GM21381 (cell line): Measurements from ENCODE around the gene ERC1.
"Not testable (repeated sequence)": the region's sequence is repeated elsewhere in the genome, so short reads cannot be mapped to it uniquely, and the experiment has no call there.

Experiments used
- ATAC-seq: cut with Tn5 transposase; IDR thresholded peaks from one replicate; pipeline ENCODE4 v1.9.1; 2021; ENCODE audit warnings: mild to moderate bottlenecking, moderate library complexity; ENCODE audit not compliant: unreplicated experiment

Gene ERC1

GRCh38 chr12:1020389-1020788, 29.4 kb downstream of the ERC1 start:
- ATAC-seq: no peak

GRCh38 chr12:1022032-1022970, 31.3 kb downstream of the ERC1 start:
- ATAC-seq: no peak

GRCh38 chr12:1030779-1031178, 39.8 kb downstream of the ERC1 start:
- no peak for ATAC-seq

GRCh38 chr12:1034243-1034642, 43.2 kb downstream of the ERC1 start:
- no peak for ATAC-seq

GRCh38 chr12:1034751-1035457, 43.9 kb downstream of the ERC1 start:
- ATAC-seq: no peak

GRCh38 chr12:1041478-1041877, 50.5 kb downstream of the ERC1 start:
- ATAC-seq: no peak

- ATAC-seq: no peak
Measured at GRCh38 chr12:1044199-1044598, 53.2 kb downstream of the ERC1 start.

GRCh38 chr12:1044696-1045095, 53.7 kb downstream of the ERC1 start:
- no peak for ATAC-seq

- no peak for ATAC-seq
Measured at GRCh38 chr12:1046727-1047126, 55.7 kb downstream of the ERC1 start.

GRCh38 chr12:1047898-1048660, 57.1 kb downstream of the ERC1 start:
- no peak for ATAC-seq

- ATAC-seq: no peak
Measured at GRCh38 chr12:1050059-1050707, 59.2 kb downstream of the ERC1 start.

GRCh38 chr12:1051672-1052071, 60.6 kb downstream of the ERC1 start:
- ATAC-seq: not testable (repeated sequence)

GRCh38 chr12:1053690-1054089, 62.7 kb downstream of the ERC1 start:
- no peak for ATAC-seq

GRCh38 chr12:1054117-1054870, 63.3 kb downstream of the ERC1 start:
- ATAC-seq: no peak

GRCh38 chr12:1056390-1056789, 65.4 kb downstream of the ERC1 start:
- ATAC-seq: no peak

GRCh38 chr12:1058423-1058822, 67.4 kb downstream of the ERC1 start:
- no peak for ATAC-seq

- no peak for ATAC-seq
Measured at GRCh38 chr12:1059162-1059561, 68.1 kb downstream of the ERC1 start.

GRCh38 chr12:1063852-1064251, 72.8 kb downstream of the ERC1 start:
- ATAC-seq: no peak

- ATAC-seq: no peak
Measured at GRCh38 chr12:1064317-1064716, 73.3 kb downstream of the ERC1 start.

GRCh38 chr12:1065629-1066028, 74.6 kb downstream of the ERC1 start:
- ATAC-seq: no peak
